DOHH2 (cell line): ENCODE measurements around the gene BRD7.
A peak's percentile ranks its signal among the peaks of the same experiment; 100 is the strongest.

Experiments
- H3F3A ChIP-seq: fragments of 200-600 bp; sonication (generic), shearing (Covaris generic); 2 replicates; pipeline ENCODE4 v1.6.0; 2016; ENCODE audit warnings: antibody characterized with exemption, mild to moderate bottlenecking; ENCODE audit not compliant: control insufficient read depth, insufficient read depth
- H3K27ac ChIP-seq: fragments of 200-600 bp; sonication (generic); 2 replicates; pipeline ENCODE4 v1.5.1; 2014; ENCODE audit warnings: low read depth, mild to moderate bottlenecking, low read length, moderate library complexity
- H3K27me3 ChIP-seq: fragments of 200-600 bp; sonication (generic); 2 replicates; pipeline ENCODE4 v1.6.1; 2014; ENCODE audit warnings: mild to moderate bottlenecking, low read length, mixed read lengths; ENCODE audit not compliant: control insufficient read depth
- H3K36me3 ChIP-seq: fragments of 200-600 bp; sonication (generic); 2 replicates; pipeline ENCODE4 v1.6.1; 2014; ENCODE audit warnings: mild to moderate bottlenecking, low read length, moderate library complexity, mixed read lengths; ENCODE audit not compliant: control insufficient read depth
- H3K4me1 ChIP-seq: fragments of 200-600 bp; sonication (generic); 2 replicates; pipeline ENCODE4 v1.6.1; 2014; ENCODE audit warnings: mild to moderate bottlenecking, low read length, mixed read lengths; ENCODE audit not compliant: control insufficient read depth
- H3K4me2 ChIP-seq: fragments of 200-600 bp; sonication (generic); 2 replicates; pipeline ENCODE4 v1.6.0; 2014; ENCODE audit warnings: mild to moderate bottlenecking, low read length, moderate library complexity
- H3K4me3 ChIP-seq: fragments of 200-600 bp; sonication (generic); 2 replicates; pipeline ENCODE4 v1.5.1; 2014; ENCODE audit warnings: mild to moderate bottlenecking, low read length, mixed read lengths
- H3K79me2 ChIP-seq: fragments of 200-600 bp; sonication (generic); 2 replicates; pipeline ENCODE4 v1.6.1; 2014; ENCODE audit warnings: mild to moderate bottlenecking, low read length, mixed read lengths; ENCODE audit not compliant: control insufficient read depth
- H3K9me2 ChIP-seq: fragments of 200-600 bp; sonication (generic); replicated peaks from 2 replicates; pipeline ENCODE4 v1.6.1; 2014; ENCODE audit warnings: mild to moderate bottlenecking, low read length, mixed read lengths; ENCODE audit not compliant: control insufficient read depth
- H3K9me3 ChIP-seq: fragments of 200-600 bp; sonication (generic); 2 replicates; pipeline ENCODE4 v1.6.1; 2014; ENCODE audit warnings: antibody characterized with exemption, low read length, mixed read lengths; ENCODE audit not compliant: control insufficient read depth, insufficient read depth
- H4K20me1 ChIP-seq: fragments of 200-600 bp; sonication (generic); 2 replicates; pipeline ENCODE4 v1.6.0; 2014; ENCODE audit warnings: low read depth, mild to moderate bottlenecking, antibody characterized with exemption, low read length, moderate library complexity; ENCODE audit not compliant: control insufficient read depth, insufficient read depth
- CTCF ChIP-seq: fragments of 200-600 bp; sonication (generic); IDR thresholded peaks from one replicate; pipeline ENCODE4 v1.5.1; 2014; ENCODE audit warnings: antibody characterized with exemption, mild to moderate bottlenecking, low read depth, low read length; ENCODE audit not compliant: poor library complexity, severe bottlenecking
- EZH2phosphoT487 ChIP-seq: fragments of 200-600 bp; sonication (generic); IDR thresholded peaks from 2 replicates; pipeline ENCODE4 v1.6.1; 2017; ENCODE audit warnings: borderline replicate concordance, mild to moderate bottlenecking, antibody characterized with exemption, low read length, moderate library complexity, mixed read lengths

Gene BRD7

GRCh38 chr16:50359626-50360025 lies 9.2 kb downstream of the BRD7 start:
- TF ChIP-seq EZH2phosphoT487 (no peak), CTCF (no peak)
- Histone ChIP-seq H3K27me3 (no peaks in the 10 kb centered on the region), H3K4me1 (peaks cover 4% of the 10 kb centered on the region; the same call in 1 of the 2 replicates), H3K79me2 (peaks cover 82% of the 10 kb centered on the region), H3K9me2 (no peaks in the 10 kb centered on the region), H3K36me3 (peaks cover 78% of the 10 kb centered on the region), H3K27ac (no peak overlapping the region), H3K4me3 (no peak overlapping the region), H3K4me2 (no peak overlapping the region), H3K9me3 (no peaks in the 10 kb centered on the region), H4K20me1 (peaks cover 3% of the 10 kb centered on the region), H3F3A (peaks cover 17% of the 10 kb centered on the region)

GRCh38 chr16:50354629-50355456 lies 13.9 kb downstream of the BRD7 start:
- Histone ChIP-seq H4K20me1 (peaks cover 2% of the 10 kb centered on the region; the same call in 1 of the 2 replicates), H3K4me2 (no peak overlapping the region), H3K9me2 (no peaks in the 10 kb centered on the region), H3K4me3 (no peak overlapping the region), H3K79me2 (peaks cover 38% of the 10 kb centered on the region), H3K4me1 (no peaks in the 10 kb centered on the region), H3K36me3 (peaks cover 78% of the 10 kb centered on the region), H3K27me3 (no peaks in the 10 kb centered on the region), H3K27ac (no peak overlapping the region), H3K9me3 (no peaks in the 10 kb centered on the region), H3F3A (peaks cover 17% of the 10 kb centered on the region)
- peak; percentile 75 for TF ChIP-seq CTCF
- TF ChIP-seq EZH2phosphoT487, result no peak

GRCh38 chr16:50354082-50354481 lies 14.7 kb downstream of the BRD7 start:
- no peak overlapping the region for H3K4me3 ChIP-seq
- no peaks in the 10 kb centered on the region for H3K27me3 ChIP-seq
- no peaks in the 10 kb centered on the region for H3K9me3 ChIP-seq
- TF ChIP-seq CTCF, result no peak
- TF ChIP-seq EZH2phosphoT487, result no peak
- no peaks in the 10 kb centered on the region for H3K9me2 ChIP-seq
- no peaks in the 10 kb centered on the region for H3K4me1 ChIP-seq
- H3K36me3 ChIP-seq, result peaks cover 77% of the 10 kb centered on the region
- no peak overlapping the region for H3K27ac ChIP-seq
- peaks cover 30% of the 10 kb centered on the region for H3K79me2 ChIP-seq
- H3K4me2 ChIP-seq, result no peak overlapping the region
- H3F3A ChIP-seq, result peaks cover 17% of the 10 kb centered on the region
- H4K20me1 ChIP-seq, result peaks cover under 1% of the 10 kb centered on the region; the same call in 1 of the 2 replicates
